Right atrium auricular region (tissue), 2 donors: ENCODE results near the gene DDX56. TPM values are rescaled to one million over a fixed set of nuclear protein-coding genes. Genes with fewer than 3 reads are reported as not detected.
"Not testable (repeated sequence)": the region's sequence is repeated elsewhere in the genome, so short reads cannot be mapped to it uniquely, and the experiment has no call there.

Experiments
- DNase-seq: peaks from one replicate; pipeline ENCODE4 v3.0.0-alpha.2; 2019; ENCODE audit warnings: low spot score
- H3K27ac ChIP-seq, 2 donors: fragments of 200-600 bp; sonication (generic); 1 replicate in 1 of 2; 2 replicates in 1 of 2; pipeline ENCODE4 v1.5.1; 2016 to 2019
- H3K27me3 ChIP-seq, 2 donors: fragments of 200-600 bp; sonication (generic); one replicate each; pipeline versions ENCODE4 v1.5.1 to v1.6.0; 2017 to 2019
- H3K36me3 ChIP-seq: fragments of 200-600 bp; sonication (generic); one replicate; pipeline ENCODE4 v1.5.1; 2016
- H3K4me1 ChIP-seq, 2 donors: fragments of 200-600 bp; sonication (generic); one replicate each; pipeline versions ENCODE4 v1.5.1 to v1.6.0; 2017 to 2019
- H3K4me3 ChIP-seq, 2 donors: fragments of 200-600 bp; sonication (generic); 1 replicate in 1 of 2; 2 replicates in 1 of 2; pipeline ENCODE4 v1.5.1; 2017 to 2019; ENCODE audit warnings: mild to moderate bottlenecking in 1 of 2, moderate library complexity in 1 of 2
- H3K9me3 ChIP-seq, 2 donors: fragments of 200-600 bp; sonication (generic); one replicate each; pipeline ENCODE4 v1.5.1; 2019
- CTCF ChIP-seq, 2 donors: fragments of 200-600 bp; sonication (generic); IDR thresholded peaks; one replicate each; pipeline ENCODE4 v1.5.1; 2019; ENCODE audit warnings: antibody characterized with exemption in 2 of 2
- total RNA-seq, 2 donors: library from RNA; depleted of rRNA; stranded (reverse); fragments of >200 nt; gene quantifications; one replicate each; pipeline ENCODE4 v1.1.0, GENCODE V29; 2016

DDX56 gene
- total RNA-seq, 2 donors from 2014 or later: 24.4 to 28.1 TPM

- no peak for DNase-seq
- H3K27me3 ChIP-seq: no peaks in the 10 kb centered on the region
- H3K4me3 ChIP-seq: no peak overlapping the region
- H3K9me3 ChIP-seq: no peaks in the 10 kb centered on the region
- no peaks in the 10 kb centered on the region for H3K36me3 ChIP-seq
- H3K4me1 ChIP-seq: peaks cover 0 to 13% of the 10 kb centered on the region in 2 donors
- TF ChIP-seq CTCF (IDR thresholded peaks at IDR 0.05): no peak
- no peak overlapping the region for H3K27ac ChIP-seq
Observed at GRCh38 chr7:44602576-44602910, 28.8 kb upstream of the DDX56 start.

GRCh38 chr7:44599222-44599621 is 25.5 kb upstream of the DDX56 start:
- no peak overlapping the region for H3K27ac ChIP-seq
- no peak overlapping the region for H3K4me3 ChIP-seq
- H3K4me1 ChIP-seq: no peaks in the 10 kb centered on the region
- no peaks in the 10 kb centered on the region for H3K9me3 ChIP-seq
- H3K27me3 ChIP-seq: no peaks in the 10 kb centered on the region
- no peaks in the 10 kb centered on the region for H3K36me3 ChIP-seq
- no peak for TF ChIP-seq CTCF (IDR thresholded peaks at IDR 0.05)
- DNase-seq: no peak

GRCh38 chr7:44597181-44597580 is 23.5 kb upstream of the DDX56 start:
- H3K4me3 ChIP-seq, DNase-seq, H3K27me3 ChIP-seq, H3K27ac ChIP-seq, H3K4me1 ChIP-seq, H3K36me3 ChIP-seq, H3K9me3 ChIP-seq: not testable (repeated sequence)

GRCh38 chr7:44595934-44596635 is 22.4 kb upstream of the DDX56 start:
- no peak for TF ChIP-seq CTCF (IDR thresholded peaks at IDR 0.05)
- no peak for DNase-seq
- H3K27ac ChIP-seq: peak overlapping the region; percentile 56 to 66
- H3K4me1 ChIP-seq: no peaks in the 10 kb centered on the region
- H3K36me3 ChIP-seq: no peaks in the 10 kb centered on the region
- no peak overlapping the region for H3K4me3 ChIP-seq
- H3K9me3 ChIP-seq: no peaks in the 10 kb centered on the region
- no peaks in the 10 kb centered on the region for H3K27me3 ChIP-seq

GRCh38 chr7:44590910-44591309 is 17.2 kb upstream of the DDX56 start:
- Histone ChIP-seq H3K4me1 (no peaks in the 10 kb centered on the region), H3K36me3 (no peaks in the 10 kb centered on the region), H3K27ac (no peak overlapping the region), H3K4me3 (no peak overlapping the region), H3K9me3 (no peaks in the 10 kb centered on the region), H3K27me3 (no peaks in the 10 kb centered on the region)
- no peak for DNase-seq
- no peak for TF ChIP-seq CTCF (IDR thresholded peaks at IDR 0.05)

GRCh38 chr7:44587843-44588711 is 14.4 kb upstream of the DDX56 start:
- no peaks in the 10 kb centered on the region for H3K27me3 ChIP-seq
- H3K4me1 ChIP-seq: peaks cover 0 to 4% of the 10 kb centered on the region in 2 donors
- H3K9me3 ChIP-seq: no peaks in the 10 kb centered on the region
- H3K4me3 ChIP-seq: no peak overlapping the region
- peak in 1 of 2 donors; percentile 75 for TF ChIP-seq CTCF (IDR thresholded peaks at IDR 0.05)
- no peak overlapping the region for H3K27ac ChIP-seq
- DNase-seq: no peak
- H3K36me3 ChIP-seq: no peaks in the 10 kb centered on the region
